ENCODE results near the gene ALDH8A1. TPM values are rescaled to one million over a fixed set of nuclear protein-coding genes. Genes with fewer than 3 reads are reported as not detected.

Gene ALDH8A1
- total RNA-seq, 4 donors from 2014 or later: 0.81 to 1.9 (median 0.88) TPM; not detected in 1

DNA sequence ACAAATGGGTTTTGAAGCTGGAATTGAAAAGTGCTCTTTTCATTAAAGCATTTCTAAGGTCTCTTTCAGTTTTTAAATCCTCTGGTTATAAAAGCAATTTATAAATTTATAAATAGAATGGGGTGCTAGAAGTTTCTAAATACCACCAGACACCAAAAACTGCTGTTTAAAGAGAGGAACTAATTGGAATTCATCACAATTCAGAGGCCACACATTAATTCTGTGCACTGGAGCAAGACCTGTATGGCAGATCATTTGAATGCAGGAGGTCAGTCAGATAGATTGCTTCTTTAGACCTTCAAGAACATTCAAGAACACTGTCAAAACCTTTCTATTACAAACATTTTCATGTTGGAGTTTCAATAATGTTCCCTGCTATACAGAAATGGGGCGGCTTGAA, 55.1 kb downstream of the ALDH8A1 start:
- peak in 1 of 2 donors; percentile 10 for DNase-seq (ENCODE audit: low spot score in 2 of 2)
- 57 to 74% methylated on average over 1 of the region's 1 CpG for WGBS, 2 donors
- TF ChIP-seq, protein P1, sequence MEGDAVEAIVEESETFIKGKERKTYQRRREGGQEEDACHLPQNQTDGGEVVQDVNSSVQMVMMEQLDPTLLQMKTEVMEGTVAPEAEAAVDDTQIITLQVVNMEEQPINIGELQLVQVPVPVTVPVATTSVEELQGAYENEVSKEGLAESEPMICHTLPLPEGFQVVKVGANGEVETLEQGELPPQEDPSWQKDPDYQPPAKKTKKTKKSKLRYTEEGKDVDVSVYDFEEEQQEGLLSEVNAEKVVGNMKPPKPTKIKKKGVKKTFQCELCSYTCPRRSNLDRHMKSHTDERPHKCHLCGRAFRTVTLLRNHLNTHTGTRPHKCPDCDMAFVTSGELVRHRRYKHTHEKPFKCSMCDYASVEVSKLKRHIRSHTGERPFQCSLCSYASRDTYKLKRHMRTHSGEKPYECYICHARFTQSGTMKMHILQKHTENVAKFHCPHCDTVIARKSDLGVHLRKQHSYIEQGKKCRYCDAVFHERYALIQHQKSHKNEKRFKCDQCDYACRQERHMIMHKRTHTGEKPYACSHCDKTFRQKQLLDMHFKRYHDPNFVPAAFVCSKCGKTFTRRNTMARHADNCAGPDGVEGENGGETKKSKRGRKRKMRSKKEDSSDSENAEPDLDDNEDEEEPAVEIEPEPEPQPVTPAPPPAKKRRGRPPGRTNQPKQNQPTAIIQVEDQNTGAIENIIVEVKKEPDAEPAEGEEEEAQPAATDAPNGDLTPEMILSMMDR (IDR thresholded peaks at IDR 0.05): no peak
- TF ChIP-seq POLR2A (IDR thresholded peaks at IDR 0.05): no peak
- intact Hi-C loops (cut with DNase I; ENCODE audit: low total_unique reads): no loop called here
- no peak overlapping the region for H3K4me3 ChIP-seq (ENCODE audit: low read depth, poor library complexity, severe bottlenecking)

DNA sequence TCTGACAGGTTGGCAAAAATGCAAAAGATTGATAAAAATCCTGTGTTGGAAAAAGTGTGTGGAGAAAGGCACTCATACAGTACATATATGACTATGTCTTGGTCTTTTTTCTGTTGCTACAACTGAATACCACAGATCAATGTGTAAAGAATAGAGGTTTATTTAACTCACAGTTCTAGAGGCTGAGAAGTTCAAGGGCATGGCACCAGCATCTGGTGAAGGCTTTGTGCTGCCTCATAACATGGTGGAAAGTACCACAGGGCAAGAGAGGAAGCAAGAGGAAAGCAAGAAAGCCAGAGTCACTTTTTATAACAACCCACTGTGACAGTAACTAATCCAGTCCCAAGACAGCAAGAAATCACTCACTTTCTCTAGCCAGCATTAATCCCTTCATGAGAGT, 57.5 kb downstream of the ALDH8A1 start:
- intact Hi-C loops (cut with DNase I; ENCODE audit: low total_unique reads): no loop called here
- H3K4me3 ChIP-seq (ENCODE audit: low read depth, poor library complexity, severe bottlenecking): no peak overlapping the region
- no peak for DNase-seq (ENCODE audit: low spot score in 2 of 2)
- no peak for TF ChIP-seq POLR2A (IDR thresholded peaks at IDR 0.05)
- TF ChIP-seq, protein P1 (IDR thresholded peaks at IDR 0.05): no peak

DNA sequence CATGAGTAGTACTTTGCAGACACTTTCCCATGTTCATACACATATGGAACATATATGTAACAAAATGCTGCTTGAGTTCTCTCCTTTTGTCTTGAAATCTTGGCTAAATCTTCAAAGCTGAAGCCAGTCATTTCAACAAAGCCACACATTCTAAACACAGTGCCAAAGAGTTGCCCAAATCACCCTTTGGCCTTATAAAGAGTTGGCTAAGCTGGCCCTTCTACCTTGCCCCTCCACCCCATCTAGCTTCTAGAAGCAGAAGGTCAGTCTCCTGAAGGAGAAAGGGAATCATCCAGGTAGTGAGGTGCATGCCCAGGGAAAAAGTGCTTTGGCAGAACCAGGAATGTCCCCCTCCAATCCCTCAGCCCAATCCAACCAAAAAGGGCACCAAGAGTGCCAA, 58.3 kb downstream of the ALDH8A1 start:
- intact Hi-C loops (cut with DNase I; ENCODE audit: low total_unique reads): no loop called here
- DNase-seq (ENCODE audit: low spot score in 2 of 2): no peak
- TF ChIP-seq, protein P1 (IDR thresholded peaks at IDR 0.05): no peak
- TF ChIP-seq POLR2A (IDR thresholded peaks at IDR 0.05): no peak
- H3K4me3 ChIP-seq (ENCODE audit: low read depth, poor library complexity, severe bottlenecking): no peak overlapping the region

DNA sequence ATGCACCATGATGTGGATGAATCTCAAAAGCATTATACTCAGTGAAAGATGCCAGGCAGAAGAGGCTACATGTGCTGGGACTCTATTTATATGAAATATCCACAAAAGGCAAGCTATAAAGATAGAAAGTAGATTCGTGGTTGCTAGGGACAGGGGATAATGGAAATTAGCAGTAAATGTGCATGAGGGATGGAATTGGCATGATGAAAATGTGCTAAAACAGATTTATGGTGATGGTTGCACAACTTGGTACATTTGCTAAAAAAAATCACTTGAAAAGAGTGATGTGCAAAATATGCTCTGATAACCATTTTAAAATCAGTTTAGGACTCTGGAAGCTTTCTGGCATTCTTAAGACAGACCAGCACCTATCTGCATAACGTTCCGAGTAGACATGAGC, 61.6 kb downstream of the ALDH8A1 start:
- TF ChIP-seq, protein P1 (IDR thresholded peaks at IDR 0.05): no peak
- TF ChIP-seq POLR2A (IDR thresholded peaks at IDR 0.05): no peak
- 75 to 77% methylated on average over 3 of the region's 3 CpGs for WGBS, 2 donors
- H3K4me3 ChIP-seq (ENCODE audit: low read depth, poor library complexity, severe bottlenecking): no peak overlapping the region
- intact Hi-C loops (cut with DNase I; ENCODE audit: low total_unique reads): no loop called here
- no peak for DNase-seq (ENCODE audit: low spot score in 2 of 2)

DNA sequence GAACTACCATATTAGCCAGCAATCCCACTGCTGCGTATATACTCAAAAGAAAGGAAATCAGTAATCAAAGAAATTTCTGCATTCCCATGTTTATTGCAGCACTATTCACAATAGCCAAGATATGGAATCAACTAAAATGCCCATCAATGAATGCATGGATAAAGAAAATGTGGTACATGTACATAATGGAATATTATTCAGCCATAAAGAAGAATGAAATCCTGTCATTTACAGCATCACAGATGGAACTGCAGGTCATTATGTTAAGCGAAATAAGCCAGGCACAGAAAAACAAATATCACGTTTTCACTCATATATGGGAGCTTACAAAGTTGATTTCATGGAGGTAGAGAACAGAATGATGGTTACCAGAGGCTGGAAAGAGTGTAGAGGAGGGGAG, 65.1 kb downstream of the ALDH8A1 start:
- H3K4me3 ChIP-seq (ENCODE audit: low read depth, poor library complexity, severe bottlenecking): no peak overlapping the region
- no peak for TF ChIP-seq POLR2A (IDR thresholded peaks at IDR 0.05)
- TF ChIP-seq, protein P1 (IDR thresholded peaks at IDR 0.05): no peak
- intact Hi-C loops (cut with DNase I; ENCODE audit: low total_unique reads): loop anchor here (5.0 kb wide), 1 partner anchor 712 kb away; no protein-coding TSS in a partner anchor
- WGBS, 2 donors: 91 to 94% methylated on average over 3 of the region's 3 CpGs
- no peak for DNase-seq (ENCODE audit: low spot score in 2 of 2)

DNA sequence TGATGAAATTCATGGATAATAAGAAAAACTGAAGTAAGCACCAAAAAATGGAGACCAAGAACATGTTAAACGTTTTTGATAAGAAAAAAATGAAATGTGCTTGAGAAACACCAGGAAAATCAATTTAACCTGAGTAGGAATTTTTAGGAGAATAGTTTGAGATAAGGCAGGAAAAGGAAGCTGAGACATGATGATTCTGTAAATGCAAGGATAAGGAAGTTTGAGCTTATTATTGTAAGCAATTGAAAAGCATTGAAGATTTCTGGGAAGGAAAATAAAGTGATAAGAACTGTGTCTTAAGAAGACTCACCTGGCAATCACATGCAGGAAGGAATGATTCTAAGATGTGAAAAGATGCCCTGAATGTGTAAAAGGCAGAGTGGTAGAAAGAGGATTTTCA, 66.6 kb downstream of the ALDH8A1 start:
- WGBS, 2 donors: 55 to 60% methylated on average over 1 of the region's 1 CpG
- H3K4me3 ChIP-seq (ENCODE audit: low read depth, poor library complexity, severe bottlenecking): no peak overlapping the region
- intact Hi-C loops (cut with DNase I; ENCODE audit: low total_unique reads): loop anchor here (5.0 kb wide), 1 partner anchor 711 kb away; no protein-coding TSS in a partner anchor
- DNase-seq (ENCODE audit: low spot score in 2 of 2): no peak
- TF ChIP-seq POLR2A (IDR thresholded peaks at IDR 0.05): no peak
- TF ChIP-seq, protein P1 (IDR thresholded peaks at IDR 0.05): no peak

All from lower leg skin (tissue), 4 donors.